HG03354 (cell line): ENCODE measurements around the gene NADSYN1.

Experiments used
- ATAC-seq: cut with Tn5 transposase; IDR thresholded peaks from one replicate; pipeline ENCODE4 v1.9.1; 2021; ENCODE audit warnings: mild to moderate bottlenecking; ENCODE audit not compliant: unreplicated experiment, poor library complexity, severe bottlenecking

Gene NADSYN1

GRCh38 chr11:71466358-71466757 lies 13.4 kb downstream of the NADSYN1 start:
- ATAC-seq, result no peak

GRCh38 chr11:71467164-71467563 lies 14.2 kb downstream of the NADSYN1 start:
- ATAC-seq, result no peak

- ATAC-seq, result no peak
Measured at GRCh38 chr11:71470946-71471345, 17.9 kb downstream of the NADSYN1 start.

GRCh38 chr11:71472357-71472885 lies 19.4 kb downstream of the NADSYN1 start:
- no peak for ATAC-seq

GRCh38 chr11:71472941-71473792 lies 20.2 kb downstream of the NADSYN1 start:
- no peak for ATAC-seq

GRCh38 chr11:71473793-71474080 lies 20.7 kb downstream of the NADSYN1 start:
- no peak for ATAC-seq

- no peak for ATAC-seq
Measured at GRCh38 chr11:71474141-71474770, 21.3 kb downstream of the NADSYN1 start.

- ATAC-seq, result no peak
Measured at GRCh38 chr11:71474771-71475483, 21.9 kb downstream of the NADSYN1 start.

GRCh38 chr11:71476031-71476430 lies 23.0 kb downstream of the NADSYN1 start:
- no peak for ATAC-seq

- ATAC-seq, result no peak
Measured at GRCh38 chr11:71476926-71477640, 24.1 kb downstream of the NADSYN1 start.

GRCh38 chr11:71477641-71478527 lies 24.9 kb downstream of the NADSYN1 start:
- no peak for ATAC-seq

- no peak for ATAC-seq
Measured at GRCh38 chr11:71478528-71478840, 25.5 kb downstream of the NADSYN1 start.

- no peak for ATAC-seq
Measured at GRCh38 chr11:71481101-71481960, 28.3 kb downstream of the NADSYN1 start.

- no peak for ATAC-seq
Measured at GRCh38 chr11:71482216-71482615, 29.2 kb downstream of the NADSYN1 start.

- no peak for ATAC-seq
Measured at GRCh38 chr11:71482746-71483364, 29.9 kb downstream of the NADSYN1 start.

- no peak for ATAC-seq
Measured at GRCh38 chr11:71483692-71484091, 30.7 kb downstream of the NADSYN1 start.

GRCh38 chr11:71484248-71485062 lies 31.5 kb downstream of the NADSYN1 start:
- no peak for ATAC-seq
